ENCODE results near the gene LRRC53. TPM values are rescaled to one million over a fixed set of nuclear protein-coding genes. Genes with fewer than 3 reads are reported as not detected.

LRRC53 gene
- total RNA-seq (ENCODE audit: unreplicated experiment) = 0.42 TPM
- long read RNA-seq = 0 reads

- H3K4me1 Mint-ChIP-seq (ENCODE audit: low read depth, unreplicated experiment) = peaks cover 10% of the 10 kb centered on the region
- no peak for DNase-seq
- H3K36me3 Mint-ChIP-seq (ENCODE audit: unreplicated experiment) = peaks cover 4% of the 10 kb centered on the region
- H3K9me3 Mint-ChIP-seq (ENCODE audit: unreplicated experiment) = no peaks in the 10 kb centered on the region
- H3K27ac Mint-ChIP-seq (ENCODE audit: unreplicated experiment) = no peak within 1 kb of the TSS
- H3K27me3 Mint-ChIP-seq (ENCODE audit: unreplicated experiment) = no peaks in the 10 kb centered on the region
- no peak for TF ChIP-seq CTCF (IDR thresholded peaks at IDR 0.05; ENCODE audit: partially characterized antibody, unreplicated experiment)
- no peak within 1 kb of the TSS for H3K4me3 Mint-ChIP-seq (ENCODE audit: unreplicated experiment)
Observed at GRCh38 chr1:74512170-74512915, at the start of gene LRRC53. Gene LRRC53 (minus strand): TSS chr1:74512611. CDS start chr1:74483349, 29,262 bp downstream.

GRCh38 chr1:74549932-74550331 lies 37.5 kb upstream of the LRRC53 start:
- Mint-ChIP-seq H3K36me3 (ENCODE audit: unreplicated experiment) (no peaks in the 10 kb centered on the region), H3K4me1 (ENCODE audit: low read depth, unreplicated experiment) (peaks cover 14% of the 10 kb centered on the region), H3K4me3 (ENCODE audit: unreplicated experiment) (no peak overlapping the region), H3K9me3 (ENCODE audit: unreplicated experiment) (peaks cover 3% of the 10 kb centered on the region), H3K27ac (ENCODE audit: unreplicated experiment) (no peak overlapping the region), H3K27me3 (ENCODE audit: unreplicated experiment) (peaks cover 3% of the 10 kb centered on the region)
- TF ChIP-seq CTCF (IDR thresholded peaks at IDR 0.05; ENCODE audit: partially characterized antibody, unreplicated experiment) = no peak
- DNase-seq = no peak

GRCh38 chr1:74548961-74549750 lies 36.7 kb upstream of the LRRC53 start:
- Mint-ChIP-seq H3K36me3 (ENCODE audit: unreplicated experiment) (no peaks in the 10 kb centered on the region), H3K27ac (ENCODE audit: unreplicated experiment) (no peak overlapping the region), H3K4me1 (ENCODE audit: low read depth, unreplicated experiment) (peaks cover 14% of the 10 kb centered on the region), H3K4me3 (ENCODE audit: unreplicated experiment) (no peak overlapping the region), H3K27me3 (ENCODE audit: unreplicated experiment) (peaks cover 3% of the 10 kb centered on the region), H3K9me3 (ENCODE audit: unreplicated experiment) (no peaks in the 10 kb centered on the region)
- no peak for DNase-seq
- TF ChIP-seq CTCF (IDR thresholded peaks at IDR 0.05; ENCODE audit: partially characterized antibody, unreplicated experiment) = no peak

DNA sequence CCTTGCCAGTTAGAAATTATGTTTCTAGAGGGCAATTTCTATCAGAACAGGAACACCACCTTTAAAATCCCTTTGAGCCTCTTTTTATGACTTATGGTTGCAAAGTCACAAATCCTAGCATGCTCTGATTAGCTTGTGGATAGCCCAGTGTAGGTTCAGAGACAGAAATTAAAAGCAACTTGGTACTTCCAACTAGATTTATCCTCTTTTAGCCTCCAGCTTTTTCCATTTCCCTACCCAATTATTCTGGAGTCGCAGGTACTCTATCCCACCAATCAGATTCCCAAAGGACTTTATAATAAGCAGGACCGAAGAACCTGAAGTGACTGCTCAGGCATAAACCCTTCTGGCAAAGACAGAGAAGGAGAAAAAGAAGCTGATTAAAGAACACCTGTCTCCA lies 33.4 kb upstream of the LRRC53 start:
- Mint-ChIP-seq H3K4me1 (ENCODE audit: low read depth, unreplicated experiment) (peaks cover 18% of the 10 kb centered on the region), H3K27me3 (ENCODE audit: unreplicated experiment) (peaks cover under 1% of the 10 kb centered on the region), H3K36me3 (ENCODE audit: unreplicated experiment) (no peaks in the 10 kb centered on the region), H3K27ac (ENCODE audit: unreplicated experiment) (no peak overlapping the region), H3K4me3 (ENCODE audit: unreplicated experiment) (no peak overlapping the region), H3K9me3 (ENCODE audit: unreplicated experiment) (no peaks in the 10 kb centered on the region)
- DNase-seq = no peak
- no peak for TF ChIP-seq CTCF (IDR thresholded peaks at IDR 0.05; ENCODE audit: partially characterized antibody, unreplicated experiment)

GRCh38 chr1:74534241-74534640 lies 21.8 kb upstream of the LRRC53 start:
- H3K4me1 Mint-ChIP-seq (ENCODE audit: low read depth, unreplicated experiment) = peaks cover 26% of the 10 kb centered on the region
- TF ChIP-seq CTCF (IDR thresholded peaks at IDR 0.05; ENCODE audit: partially characterized antibody, unreplicated experiment) = no peak
- H3K27me3 Mint-ChIP-seq (ENCODE audit: unreplicated experiment) = peaks cover 5% of the 10 kb centered on the region
- DNase-seq = no peak
- peaks cover 7% of the 10 kb centered on the region for H3K9me3 Mint-ChIP-seq (ENCODE audit: unreplicated experiment)
- no peak overlapping the region for H3K4me3 Mint-ChIP-seq (ENCODE audit: unreplicated experiment)
- H3K36me3 Mint-ChIP-seq (ENCODE audit: unreplicated experiment) = no peaks in the 10 kb centered on the region
- H3K27ac Mint-ChIP-seq (ENCODE audit: unreplicated experiment) = no peak overlapping the region
